ENCODE data around the gene EDN1. TPM values are rescaled to one million over a fixed set of nuclear protein-coding genes. Genes with fewer than 3 reads are reported as not detected.

EDN1 gene
- total RNA-seq, 1 experiment from 2014 or later = 25.6 TPM

- POLR2A ChIA-PET (ENCODE audit: unreplicated experiment) = no interaction called here
- no peak overlapping the region for H3K4me3 ChIP-seq (ENCODE audit: low read length)
- H3K9me3 ChIP-seq (ENCODE audit: low read length) = no peaks in the 10 kb centered on the region
- 0 out of 2 replicates have a peak overlapping the region, but pooled peaks have one; percentile 64 for H3K4me2 ChIP-seq (ENCODE audit: low read length)
- CTCF ChIA-PET = no interaction called here
- H3K9me2 ChIP-seq (replicated peaks; ENCODE audit: low read length) = no peaks in the 10 kb centered on the region
- TF ChIP-seq EZH2 (IDR thresholded peaks at IDR 0.05; ENCODE audit: low read length, unreplicated experiment) (no peak), CTCF (conservative IDR thresholded peaks at IDR 0.05; ENCODE audit: low read depth, low read length) (no peak), EZH2phosphoT487 (IDR thresholded peaks at IDR 0.05; ENCODE audit: borderline replicate concordance, low read length) (no peak)
- no peaks in the 10 kb centered on the region for H3K36me3 ChIP-seq (ENCODE audit: low read depth, low read length)
- BruUV-seq (replicated peaks) = no TSS peak
- intact Hi-C loops (cut with micrococcal nuclease) = no loop called here
- ATAC-seq = no peak
- H4K20me1 ChIP-seq (ENCODE audit: low read length) = no peaks in the 10 kb centered on the region
- no peak for DNase-seq
- H3F3A ChIP-seq (ENCODE audit: low read length, unreplicated experiment) = no peaks in the 10 kb centered on the region
- peak overlapping the region; percentile 92; the same call in 1 of the 2 replicates for H3K27ac ChIP-seq (ENCODE audit: low read length)
- no peak overlapping the region for H2AFZ ChIP-seq (ENCODE audit: low read length)
- peaks cover 25% of the 10 kb centered on the region for H3K4me1 ChIP-seq (ENCODE audit: insufficient read depth, low read length)
- no peak overlapping the region for H3K9ac ChIP-seq (ENCODE audit: low read length)
- H3K27me3 ChIP-seq (ENCODE audit: low read length) = no peaks in the 10 kb centered on the region
- H3K79me2 ChIP-seq (ENCODE audit: low read length) = no peaks in the 10 kb centered on the region
These were observed 25.5 kb upstream of the EDN1 start for GRCh38 chr6:12264671-12265070.

GRCh38 chr6:12265296-12265695 is 24.9 kb upstream of the EDN1 start:
- Histone ChIP-seq H3K36me3 (ENCODE audit: low read depth, low read length) (no peaks in the 10 kb centered on the region), H3K27me3 (ENCODE audit: low read length) (no peaks in the 10 kb centered on the region), H3K4me2 (ENCODE audit: low read length) (peak overlapping the region; percentile 64), H3K9ac (ENCODE audit: low read length) (peak overlapping the region; percentile 18; the same call in 1 of the 2 replicates), H2AFZ (ENCODE audit: low read length) (no peak overlapping the region), H3K4me1 (ENCODE audit: insufficient read depth, low read length) (peaks cover 25% of the 10 kb centered on the region), H3F3A (ENCODE audit: low read length, unreplicated experiment) (no peaks in the 10 kb centered on the region), H3K4me3 (ENCODE audit: low read length) (no peak overlapping the region), H3K79me2 (ENCODE audit: low read length) (no peaks in the 10 kb centered on the region), H4K20me1 (ENCODE audit: low read length) (no peaks in the 10 kb centered on the region), H3K27ac (ENCODE audit: low read length) (peak overlapping the region; percentile 92), H3K9me3 (ENCODE audit: low read length) (no peaks in the 10 kb centered on the region), H3K9me2 (replicated peaks; ENCODE audit: low read length) (no peaks in the 10 kb centered on the region)
- CTCF ChIA-PET = no interaction called here
- TF ChIP-seq EZH2 (IDR thresholded peaks at IDR 0.05; ENCODE audit: low read length, unreplicated experiment) = no peak
- no peak for TF ChIP-seq CTCF (conservative IDR thresholded peaks at IDR 0.05; ENCODE audit: low read depth, low read length)
- TF ChIP-seq EZH2phosphoT487 (IDR thresholded peaks at IDR 0.05; ENCODE audit: borderline replicate concordance, low read length) = no peak
- POLR2A ChIA-PET (ENCODE audit: unreplicated experiment) = no interaction called here
- intact Hi-C loops (cut with micrococcal nuclease) = no loop called here
- ATAC-seq (no peak), DNase-seq (no peak)
- BruUV-seq (replicated peaks) = no TSS peak

- H3K36me3 ChIP-seq (ENCODE audit: low read depth, low read length) = no peaks in the 10 kb centered on the region
- no peak for TF ChIP-seq CTCF (conservative IDR thresholded peaks at IDR 0.05; ENCODE audit: low read depth, low read length)
- TF ChIP-seq EZH2 (IDR thresholded peaks at IDR 0.05; ENCODE audit: low read length, unreplicated experiment) = no peak
- TF ChIP-seq EZH2phosphoT487 (IDR thresholded peaks at IDR 0.05; ENCODE audit: borderline replicate concordance, low read length) = no peak
- ChIA-PET POLR2A (ENCODE audit: unreplicated experiment) (no interaction called here), CTCF (no interaction called here)
- H3K27ac ChIP-seq (ENCODE audit: low read length) = peak overlapping the region; percentile 92
- DNase-seq (peak; percentile 91), ATAC-seq (peak; percentile 89)
- peak overlapping the region; percentile 64 for H3K4me2 ChIP-seq (ENCODE audit: low read length)
- H3K9me3 ChIP-seq (ENCODE audit: low read length) = no peaks in the 10 kb centered on the region
- peak overlapping the region; percentile 17; the same call in 1 of the 2 replicates for H3K4me3 ChIP-seq (ENCODE audit: low read length)
- BruUV-seq (replicated peaks) = no TSS peak
- peak overlapping the region; percentile 66 for H3K9ac ChIP-seq (ENCODE audit: low read length)
- no peaks in the 10 kb centered on the region for H3K9me2 ChIP-seq (replicated peaks; ENCODE audit: low read length)
- H3K79me2 ChIP-seq (ENCODE audit: low read length) = no peaks in the 10 kb centered on the region
- H4K20me1 ChIP-seq (ENCODE audit: low read length) = no peaks in the 10 kb centered on the region
- H3K27me3 ChIP-seq (ENCODE audit: low read length) = no peaks in the 10 kb centered on the region
- H3F3A ChIP-seq (ENCODE audit: low read length, unreplicated experiment) = no peaks in the 10 kb centered on the region
- intact Hi-C loops (cut with micrococcal nuclease) = no loop called here
- no peak overlapping the region for H2AFZ ChIP-seq (ENCODE audit: low read length)
- peaks cover 25% of the 10 kb centered on the region for H3K4me1 ChIP-seq (ENCODE audit: insufficient read depth, low read length)
These were observed 24.4 kb upstream of the EDN1 start for GRCh38 chr6:12265791-12266190.
